GM19395 (cell line): ENCODE results near the gene HLCS.

ENCODE experiments used
- ATAC-seq: cut with Tn5 transposase; IDR thresholded peaks from one replicate; pipeline ENCODE4 v1.9.1; 2021; ENCODE audit warnings: mild to moderate bottlenecking, moderate library complexity; ENCODE audit not compliant: unreplicated experiment

HLCS gene

DNA sequence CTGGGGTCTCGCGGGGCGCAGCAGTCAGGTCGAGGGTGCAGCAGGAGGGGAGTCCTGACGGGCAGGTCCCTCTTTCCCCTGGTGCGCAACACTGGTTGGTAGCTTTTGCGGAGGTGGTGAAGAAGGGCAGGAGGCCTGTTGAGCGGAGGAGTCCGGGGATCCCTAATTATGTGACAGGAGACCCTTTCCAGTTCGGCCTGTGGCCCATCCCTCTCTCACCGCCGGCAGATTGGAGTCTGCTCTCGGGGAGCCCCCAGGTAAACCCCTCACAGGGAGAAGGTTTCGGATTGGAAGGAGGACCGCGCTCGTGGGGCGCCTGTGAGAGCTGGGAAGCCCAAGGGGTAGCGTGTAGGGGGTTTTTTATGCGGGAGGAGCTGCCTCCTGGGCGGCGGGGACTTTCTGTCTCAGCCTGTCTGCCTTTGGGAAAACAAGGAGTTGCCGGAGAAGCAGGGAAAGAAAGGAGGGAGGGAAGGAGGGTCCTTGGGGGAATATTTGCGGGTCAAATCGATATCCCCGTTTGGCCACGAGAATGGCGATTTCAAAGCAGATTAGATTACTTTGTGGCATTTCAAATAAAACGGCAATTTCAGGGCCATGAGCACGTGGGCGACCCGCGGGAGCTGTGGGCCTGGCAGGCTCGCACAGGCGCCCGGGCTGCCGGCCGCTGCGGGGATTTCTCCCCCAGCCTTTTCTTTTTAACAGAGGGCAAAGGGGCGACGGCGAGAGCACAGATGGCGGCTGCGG, 258.0 kb downstream of the HLCS start:
- no peak for ATAC-seq

DNA sequence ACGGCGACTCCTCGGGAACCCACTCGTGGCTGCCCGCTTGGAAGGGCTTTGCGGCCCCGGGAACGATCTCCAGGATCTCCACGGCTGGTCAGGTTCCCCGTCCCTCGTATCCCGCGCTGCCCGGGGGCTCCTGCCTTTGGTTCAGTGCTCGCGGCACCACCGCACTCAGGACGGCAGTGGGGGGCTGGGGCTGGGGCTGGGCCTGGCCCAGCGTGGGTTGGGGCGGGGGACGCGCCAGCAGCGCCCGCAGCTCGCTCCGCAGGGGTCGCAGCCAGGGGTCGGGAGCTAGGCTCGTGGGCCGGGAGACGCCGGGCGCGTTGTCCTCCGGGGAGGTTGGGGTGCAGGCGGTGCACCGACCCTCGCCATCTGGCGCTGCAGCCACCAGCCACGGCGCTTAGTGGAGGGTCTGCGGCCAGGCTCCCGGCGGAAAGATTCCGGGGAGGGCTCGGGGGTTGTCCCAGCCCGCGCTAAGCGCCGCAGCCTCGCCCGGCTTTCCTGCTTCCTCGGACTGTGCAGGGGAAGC, 258.6 kb downstream of the HLCS start:
- no peak for ATAC-seq

DNA sequence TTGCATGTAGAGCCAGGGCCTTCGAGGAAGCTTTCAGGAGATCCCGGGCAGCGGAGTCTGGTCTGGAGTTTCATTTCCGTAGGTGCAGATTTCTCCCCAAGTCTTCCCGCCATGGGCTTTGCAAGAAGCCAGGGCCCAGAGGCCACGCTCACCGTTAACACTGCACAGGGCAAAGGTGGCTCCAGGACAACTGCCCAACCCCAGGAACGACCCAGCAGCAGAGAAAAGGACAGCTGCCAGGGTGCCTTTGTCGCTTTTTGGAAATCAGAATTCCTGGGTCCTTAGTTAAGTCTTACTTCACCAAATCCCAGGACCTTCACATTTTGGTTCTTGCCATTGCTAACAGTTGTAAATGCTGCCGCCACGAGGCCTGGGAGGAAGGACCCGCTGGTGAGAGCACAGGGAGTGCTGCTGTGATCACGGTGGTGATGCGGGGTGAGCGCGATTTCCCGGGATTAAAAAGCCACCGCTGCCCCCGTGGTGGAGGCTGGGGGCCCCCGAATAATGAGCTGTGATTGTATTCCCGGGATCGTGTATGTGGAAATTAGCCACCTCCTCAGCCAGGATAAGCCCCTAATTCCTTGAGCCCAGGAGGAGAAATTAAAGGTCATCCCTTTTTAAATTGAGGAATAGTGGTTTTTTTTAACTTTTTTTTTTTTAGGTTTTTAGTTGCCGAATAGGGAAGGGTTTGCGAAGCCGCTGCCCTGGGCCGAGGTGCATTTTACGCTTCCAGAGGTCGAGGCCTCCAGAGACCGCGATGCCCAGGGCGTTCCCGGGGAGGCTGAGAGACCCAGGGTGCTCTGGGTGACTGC, 259.3 kb downstream of the HLCS start:
- ATAC-seq: no peak

DNA sequence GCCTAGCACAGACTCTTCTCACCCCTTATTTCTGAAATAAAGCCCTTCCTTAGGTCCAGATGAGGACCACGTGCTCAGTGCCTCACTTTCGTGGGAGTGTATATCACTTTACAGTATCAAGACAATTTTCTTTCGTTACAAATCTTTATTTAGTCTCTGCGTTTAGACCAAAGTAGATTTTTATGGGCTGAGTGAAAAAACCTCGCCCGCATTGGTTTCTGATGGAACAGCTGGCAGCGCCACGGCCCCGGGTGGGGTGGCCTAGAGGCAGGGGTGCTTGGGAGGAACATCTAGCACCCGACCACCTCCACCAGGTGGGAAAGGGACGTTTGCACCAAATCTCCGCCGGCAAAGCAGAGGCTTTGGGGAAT, 260.0 kb downstream of the HLCS start:
- ATAC-seq: no peak

DNA sequence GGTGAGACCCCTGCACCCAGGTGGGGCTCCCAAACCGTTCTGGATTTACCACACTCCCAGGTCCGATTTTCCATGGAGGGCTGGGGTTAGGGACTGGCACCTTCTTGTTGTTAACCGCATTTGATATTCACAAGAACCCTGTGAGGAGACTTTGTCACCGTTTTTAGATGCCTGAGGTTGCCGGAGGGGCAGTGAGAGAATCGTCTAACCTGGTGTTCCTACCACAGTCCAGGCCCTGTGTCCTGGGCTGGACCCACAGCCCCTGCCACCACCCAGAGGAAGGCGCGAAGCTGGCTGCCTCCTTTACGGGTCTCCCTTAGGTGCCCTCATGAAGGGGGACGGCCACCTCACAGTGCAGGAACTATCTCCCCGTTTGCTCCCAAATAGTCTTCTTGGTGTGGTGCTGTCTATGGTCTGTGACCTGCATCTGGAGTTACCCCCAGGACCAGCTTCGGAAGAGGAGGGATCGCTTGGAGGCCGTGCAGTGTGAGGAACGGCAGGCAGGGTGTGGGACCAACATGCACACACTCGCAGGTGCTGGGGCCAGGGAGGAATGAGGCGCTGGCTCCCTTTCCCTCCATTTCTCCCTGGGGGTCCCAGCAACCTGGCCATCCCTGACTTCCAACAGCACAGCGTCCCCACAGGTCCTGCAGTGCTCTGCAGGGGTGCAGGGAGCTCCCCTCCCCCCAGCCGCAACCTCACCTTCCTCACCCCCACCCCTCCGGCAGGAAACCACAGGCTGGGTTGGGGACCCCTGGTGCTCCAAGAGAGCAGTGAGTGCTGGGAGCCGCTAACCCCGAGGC, 260.6 kb downstream of the HLCS start:
- ATAC-seq: no peak

DNA sequence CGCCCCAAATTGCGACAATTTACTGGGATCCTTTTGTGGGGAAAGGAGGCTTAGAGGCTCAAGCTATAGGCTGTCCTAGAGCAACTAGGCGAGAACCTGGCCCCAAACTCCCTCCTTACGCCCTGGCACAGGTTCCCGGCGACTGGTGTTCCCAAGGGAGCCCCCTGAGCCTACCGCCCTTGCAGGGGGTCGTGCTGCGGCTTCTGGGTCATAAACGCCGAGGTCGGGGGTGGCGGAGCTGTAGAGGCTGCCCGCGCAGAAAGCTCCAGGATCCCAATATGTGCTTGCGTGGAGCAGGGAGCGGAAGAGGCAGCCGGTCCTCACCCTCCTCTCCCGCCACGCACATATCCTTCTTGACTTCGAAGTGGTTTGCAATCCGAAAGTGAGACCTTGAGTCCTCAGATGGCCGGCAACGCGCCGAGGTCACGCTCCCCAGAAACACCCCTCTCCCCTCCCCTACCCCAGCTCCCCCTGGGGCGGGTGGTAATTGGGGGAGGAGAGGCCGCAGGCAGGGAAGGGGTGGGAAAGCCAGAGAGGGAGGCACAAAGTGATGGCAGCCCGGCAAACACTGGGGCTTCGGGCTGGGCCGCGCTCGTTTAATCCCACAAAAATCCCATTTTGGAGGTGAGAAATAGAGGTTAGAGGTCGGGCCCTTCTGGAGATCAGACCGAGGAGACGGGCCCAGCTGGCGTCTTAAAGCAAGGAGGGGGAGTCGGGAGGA, 261.4 kb downstream of the HLCS start:
- no peak for ATAC-seq

DNA sequence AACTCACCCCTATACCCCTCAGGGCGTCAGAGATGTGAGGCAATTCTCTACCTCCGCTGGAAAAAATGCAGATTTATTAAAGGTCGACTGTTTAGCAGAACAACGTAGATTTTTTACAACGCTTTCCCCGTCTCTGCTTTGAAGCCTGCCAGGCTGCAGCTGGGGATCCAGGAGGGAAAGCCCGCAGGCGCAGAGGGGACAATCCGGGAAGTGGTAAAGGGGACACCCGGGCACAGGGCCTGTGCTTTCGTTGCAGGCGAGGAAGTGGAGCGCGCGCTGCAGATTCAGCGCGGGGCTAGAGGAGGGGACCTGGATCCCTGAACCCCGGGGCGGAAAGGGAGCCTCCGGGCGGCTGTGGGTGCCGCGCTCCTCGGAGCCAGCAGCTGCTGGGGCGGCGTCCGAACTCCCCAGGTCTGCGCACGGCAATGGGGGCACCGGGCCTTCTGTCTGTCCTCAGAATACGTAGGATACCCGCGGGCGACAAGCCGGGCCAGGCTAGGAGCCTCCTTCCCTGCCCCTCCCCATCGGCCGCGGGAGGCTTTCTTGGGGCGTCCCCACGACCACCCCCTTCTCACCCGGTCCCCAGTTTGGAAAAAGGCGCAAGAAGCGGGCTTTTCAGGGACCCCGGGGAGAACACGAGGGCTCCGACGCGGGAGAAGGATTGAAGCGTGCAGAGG, 262.1 kb downstream of the HLCS start:
- ATAC-seq: no peak

DNA sequence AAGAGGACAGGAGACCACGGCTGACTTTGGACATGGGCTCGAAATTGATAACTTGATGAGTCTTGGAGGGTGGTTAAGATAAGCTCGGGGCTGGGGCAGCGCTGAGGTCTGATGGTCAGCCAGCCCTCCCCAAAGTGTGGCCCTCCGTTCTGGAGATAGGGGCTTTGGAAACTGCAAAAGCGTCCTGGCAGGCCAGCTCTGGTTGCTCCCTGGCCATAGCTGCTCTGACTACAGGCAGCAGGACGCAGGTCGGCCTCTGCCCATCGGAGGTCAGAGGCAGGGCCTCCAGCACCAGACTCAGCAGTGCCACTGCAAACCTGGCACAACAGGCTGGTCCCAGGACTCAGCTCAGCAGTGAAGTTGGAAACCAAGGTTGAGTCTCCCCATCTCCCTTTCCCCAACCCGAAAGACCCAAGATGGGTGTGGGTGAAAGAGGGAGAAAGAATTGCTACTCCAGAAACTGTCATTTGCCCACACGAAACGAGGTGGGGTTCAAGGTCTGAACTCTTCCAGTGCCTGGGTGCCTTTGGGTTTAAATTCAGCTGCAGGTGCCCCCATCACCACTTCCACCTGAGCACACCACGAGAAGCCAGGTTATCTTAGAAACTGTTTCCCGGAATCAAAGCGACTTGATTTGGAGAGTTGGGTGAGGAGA, 262.7 kb downstream of the HLCS start:
- no peak for ATAC-seq

DNA sequence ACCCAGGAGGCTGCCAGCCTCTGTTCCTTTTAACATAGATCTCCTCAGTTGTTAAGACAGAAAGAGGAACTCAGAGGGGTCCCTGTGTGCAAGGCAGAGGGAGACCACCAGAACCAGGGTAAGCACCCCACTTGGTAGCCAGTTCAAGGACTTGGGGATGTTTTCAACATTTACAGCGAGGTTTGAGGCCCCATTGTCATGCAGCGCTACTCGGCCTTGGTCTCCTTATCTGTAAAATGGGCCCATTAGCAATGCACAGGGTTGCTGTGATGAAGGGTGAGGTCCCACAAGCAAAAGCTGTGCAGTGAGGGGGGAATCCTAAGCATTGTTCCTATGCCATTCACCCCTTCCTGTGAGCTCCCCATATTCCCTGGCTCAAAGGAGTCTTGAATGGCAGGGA, 263.3 kb downstream of the HLCS start:
- ATAC-seq: no peak

DNA sequence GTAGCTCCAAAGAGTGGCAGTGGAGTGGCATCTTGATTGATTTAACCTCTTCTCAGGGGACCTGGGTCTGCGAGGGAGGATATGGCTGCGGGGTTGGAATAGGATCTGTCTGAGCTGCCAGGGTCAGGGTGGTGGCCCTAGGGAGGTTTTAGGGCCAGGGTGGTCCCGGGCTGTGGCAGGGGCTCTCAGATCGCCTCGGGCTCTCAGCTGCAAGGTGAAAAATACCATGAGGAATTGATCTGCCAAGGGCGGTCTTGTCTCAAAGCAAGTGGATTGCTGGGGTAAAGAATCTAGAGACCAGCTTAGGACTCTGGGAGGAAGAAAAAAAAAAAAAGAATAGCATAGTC, 263.9 kb downstream of the HLCS start:
- ATAC-seq: no peak

DNA sequence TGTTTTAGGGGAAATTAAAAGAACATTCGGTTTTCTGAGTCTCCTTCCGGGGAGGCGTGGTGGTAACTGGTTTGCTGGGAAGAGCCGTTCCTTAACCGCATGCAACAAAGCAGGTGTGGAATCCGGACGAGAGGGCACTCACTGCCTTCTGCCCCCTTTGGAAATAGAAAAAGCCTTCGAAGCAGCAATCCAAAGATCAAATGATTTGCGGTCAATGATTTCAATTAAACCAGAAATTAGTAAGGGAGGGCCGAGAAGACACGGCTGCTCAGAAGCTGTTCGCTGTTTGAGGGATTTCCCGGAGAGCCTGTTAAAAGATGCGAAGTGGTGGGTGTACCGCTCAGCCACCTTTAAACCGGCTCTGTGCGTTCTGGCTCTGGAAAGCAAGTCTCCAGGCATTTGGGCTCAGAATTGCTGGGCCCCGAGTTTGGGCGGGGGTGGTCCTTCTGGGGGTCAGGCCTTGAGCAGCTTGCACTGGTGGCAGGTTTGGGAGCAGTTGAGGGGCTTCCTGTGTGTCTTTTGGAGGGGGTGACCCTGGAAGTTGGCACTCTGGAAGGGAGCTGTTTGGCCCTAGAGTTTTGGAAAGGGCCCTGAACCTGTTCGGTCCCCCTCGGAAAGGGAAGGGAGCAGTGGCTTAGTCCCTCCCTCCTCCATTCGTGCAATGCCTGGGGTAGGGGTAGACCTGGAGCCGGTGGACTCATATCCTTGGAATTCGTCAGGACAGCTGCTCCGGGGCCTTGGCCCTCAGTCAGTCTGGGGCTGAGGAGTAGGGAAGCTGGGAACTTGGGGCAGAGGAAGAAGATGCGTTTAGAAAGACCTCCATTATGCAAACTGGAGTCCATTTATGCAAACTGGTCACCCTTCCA, 264.5 kb downstream of the HLCS start:
- ATAC-seq: no peak

DNA sequence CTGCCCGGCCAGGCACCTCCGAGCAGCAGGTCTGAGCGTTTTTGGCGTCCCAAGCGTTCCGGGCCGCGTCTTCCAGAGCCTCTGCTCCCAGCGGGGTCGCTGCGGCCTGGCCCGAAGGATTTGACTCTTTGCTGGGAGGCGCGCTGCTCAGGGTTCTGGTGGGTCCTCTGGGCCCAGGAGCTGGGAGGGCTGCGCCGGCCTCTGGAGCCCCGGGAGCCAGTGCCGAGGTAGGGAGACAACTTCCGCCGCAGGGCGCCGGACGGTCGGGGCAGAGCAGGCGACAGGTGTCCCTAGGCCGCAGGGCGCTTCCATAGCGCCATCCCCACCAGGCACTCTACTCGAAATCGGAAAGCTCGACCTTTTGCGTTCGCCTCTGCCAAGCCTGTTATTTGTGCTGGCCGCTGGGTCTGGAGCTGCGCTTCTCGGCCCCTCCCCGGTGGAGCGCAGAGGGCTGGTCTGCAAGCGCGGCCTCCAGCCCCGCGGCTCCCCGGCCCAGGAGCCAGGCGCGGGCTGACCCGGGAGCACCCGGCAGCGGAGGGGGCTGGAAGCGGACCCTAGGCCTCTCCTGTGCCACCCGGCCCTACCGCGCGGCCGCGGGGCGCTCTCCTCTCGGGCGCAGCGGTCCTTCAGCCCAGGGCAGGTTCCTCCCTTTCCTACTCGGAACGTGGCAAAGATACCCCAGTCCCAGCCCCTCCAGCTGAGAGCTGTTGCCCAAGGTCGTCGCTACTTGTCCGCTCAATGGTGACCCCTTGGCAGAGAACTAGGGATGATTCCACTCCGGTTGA, 265.3 kb downstream of the HLCS start:
- ATAC-seq: no peak
